Stimulated activated CD4-positive, alpha-beta T cell treated with anti-CD3 and anti-CD28 coated beads, Interleukin-4, amount 100 ng/mL, for 4 hours (primary cell): ENCODE results near the gene EFS.
"Not testable (repeated sequence)": the region's sequence is repeated elsewhere in the genome, so short reads cannot be mapped to it uniquely, and the experiment has no call there.

Source experiments
- DNase-seq, 2 experiments: peaks; one replicate each; pipeline ENCODE4 v3.0.0-alpha.2; 2020

The EFS gene

GRCh38 chr14:23356662-23357061 lies 8.3 kb downstream of the EFS start:
- no peak for DNase-seq

GRCh38 chr14:23355871-23356435 lies 9.0 kb downstream of the EFS start:
- no peak for DNase-seq

- no peak for DNase-seq
Observed at GRCh38 chr14:23354990-23355389, 10.0 kb downstream of the EFS start.

- no peak for DNase-seq
Observed at GRCh38 chr14:23353433-23353780, 11.6 kb downstream of the EFS start.

GRCh38 chr14:23352506-23353432 lies 12.2 kb downstream of the EFS start, which contains the start of gene SLC22A17:
SLC22A17 (minus strand) TSS chr14:23352887.
- peak; percentile 53 to 59 for DNase-seq

- no peak for DNase-seq
Observed at GRCh38 chr14:23351681-23352505, 13.1 kb downstream of the EFS start.

GRCh38 chr14:23349156-23349845 lies 15.7 kb downstream of the EFS start:
- DNase-seq = no peak

- DNase-seq = no peak
Observed at GRCh38 chr14:23348297-23348655, 16.7 kb downstream of the EFS start.

GRCh38 chr14:23347406-23348296 lies 17.3 kb downstream of the EFS start:
- DNase-seq = no peak

GRCh38 chr14:23346693-23347405 lies 18.1 kb downstream of the EFS start:
- no peak for DNase-seq

- DNase-seq = no peak
Observed at GRCh38 chr14:23345987-23346692, 18.8 kb downstream of the EFS start.

GRCh38 chr14:23344481-23344880 lies 20.5 kb downstream of the EFS start:
- no peak for DNase-seq

GRCh38 chr14:23339506-23340268 lies 25.3 kb downstream of the EFS start:
- no peak for DNase-seq

GRCh38 chr14:23335623-23336022 lies 29.3 kb downstream of the EFS start:
- no peak for DNase-seq

GRCh38 chr14:23327947-23328744 lies 36.8 kb downstream of the EFS start:
- peak; percentile 42 to 65 for DNase-seq

- DNase-seq = no peak
Observed at GRCh38 chr14:23326491-23327332, 38.3 kb downstream of the EFS start.

- DNase-seq = not testable (repeated sequence)
Observed at GRCh38 chr14:23325746-23326145, 39.2 kb downstream of the EFS start.

- DNase-seq = no peak
Observed at GRCh38 chr14:23324993-23325392, 40.0 kb downstream of the EFS start.
